Activated CD4-positive, CD25-positive, alpha-beta regulatory T cell treated with anti-CD3 and anti-CD28 coated beads, Interleukin-2, amount 50 U/mL, for 16 hours (primary cell): ENCODE results near the gene RNGTT.
"Not testable (repeated sequence)": the region's sequence is repeated elsewhere in the genome, so short reads cannot be mapped to it uniquely, and the experiment has no call there.

Experiments
- DNase-seq: peaks from one replicate; pipeline ENCODE4 v3.0.0-alpha.2; 2020; ENCODE audit warnings: low read depth, low spot score

Gene RNGTT

DNA sequence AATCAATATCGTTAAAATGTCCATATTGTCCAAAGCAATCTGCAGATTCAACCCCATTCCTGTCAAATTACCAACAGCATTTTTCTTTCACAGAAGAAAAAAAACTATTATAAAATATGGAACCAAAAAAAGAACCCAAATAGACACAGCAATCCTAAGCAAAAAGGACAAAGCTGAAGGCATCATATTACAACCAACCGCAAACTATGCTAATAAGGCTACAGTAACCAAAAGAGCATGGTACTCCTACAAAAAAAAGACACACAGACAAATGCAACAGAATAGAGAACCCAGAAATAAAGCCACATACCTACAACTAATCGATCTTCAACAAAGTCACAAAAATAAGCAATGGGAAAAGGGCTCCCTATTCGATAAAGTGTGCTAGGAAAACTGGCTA is 49.2 kb downstream of the RNGTT start:
- DNase-seq = no peak

DNA sequence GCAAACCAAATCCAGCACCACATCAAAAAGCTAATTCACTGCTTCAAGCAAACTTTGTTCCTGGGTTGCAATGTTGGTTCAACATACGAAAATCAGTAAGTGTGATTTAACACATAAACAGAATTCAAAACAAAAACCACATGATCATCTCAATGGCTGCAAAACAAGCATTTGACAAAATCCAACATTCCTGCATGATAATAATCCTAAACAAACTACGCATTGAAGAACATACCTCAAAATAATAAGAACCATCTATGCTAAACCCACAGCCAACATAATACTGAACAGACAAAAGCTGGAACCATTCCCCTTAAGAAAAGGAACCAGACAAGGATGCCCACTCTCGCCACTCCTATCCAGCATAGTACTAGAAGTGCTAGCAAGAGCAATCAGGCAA is 49.9 kb downstream of the RNGTT start:
- no peak for DNase-seq

DNA sequence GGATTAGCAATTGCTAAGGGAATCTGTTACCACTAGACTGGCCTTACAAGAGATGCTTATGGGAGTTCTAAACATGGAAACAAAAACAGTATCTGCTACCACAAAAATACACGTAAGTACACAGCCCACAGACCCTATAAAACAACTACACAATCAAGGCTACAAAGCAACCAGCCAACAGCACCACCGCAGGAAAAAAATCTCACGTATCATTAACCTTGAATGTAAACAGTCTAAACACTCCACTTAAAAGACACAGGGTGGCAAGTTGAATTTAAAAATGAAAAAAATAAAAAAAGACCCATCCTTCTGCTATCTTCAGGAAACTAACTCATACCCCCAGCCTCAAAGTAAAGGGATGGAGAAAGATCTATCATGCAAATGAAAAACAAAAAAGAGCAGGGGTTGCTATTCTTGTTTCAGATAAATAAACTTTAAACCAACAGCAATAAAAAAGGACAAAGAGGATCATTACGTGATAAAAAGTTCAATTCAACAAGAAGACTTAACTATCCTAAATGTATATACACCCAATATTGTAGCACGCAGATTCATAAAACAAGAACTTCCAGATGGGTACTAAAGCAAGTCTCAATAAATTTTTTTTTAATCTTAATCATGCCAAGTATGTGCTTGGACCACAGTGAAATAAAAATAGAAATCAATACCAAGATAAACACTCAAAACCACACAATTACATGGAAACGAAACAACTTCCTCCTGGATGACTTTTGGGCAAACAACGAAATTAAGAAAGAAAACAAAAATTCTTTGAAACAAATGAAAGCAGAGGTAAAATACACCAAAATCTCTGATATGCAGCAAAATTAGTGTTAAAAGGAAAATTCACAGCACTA is 52.3 kb downstream of the RNGTT start:
- DNase-seq = no peak

DNA sequence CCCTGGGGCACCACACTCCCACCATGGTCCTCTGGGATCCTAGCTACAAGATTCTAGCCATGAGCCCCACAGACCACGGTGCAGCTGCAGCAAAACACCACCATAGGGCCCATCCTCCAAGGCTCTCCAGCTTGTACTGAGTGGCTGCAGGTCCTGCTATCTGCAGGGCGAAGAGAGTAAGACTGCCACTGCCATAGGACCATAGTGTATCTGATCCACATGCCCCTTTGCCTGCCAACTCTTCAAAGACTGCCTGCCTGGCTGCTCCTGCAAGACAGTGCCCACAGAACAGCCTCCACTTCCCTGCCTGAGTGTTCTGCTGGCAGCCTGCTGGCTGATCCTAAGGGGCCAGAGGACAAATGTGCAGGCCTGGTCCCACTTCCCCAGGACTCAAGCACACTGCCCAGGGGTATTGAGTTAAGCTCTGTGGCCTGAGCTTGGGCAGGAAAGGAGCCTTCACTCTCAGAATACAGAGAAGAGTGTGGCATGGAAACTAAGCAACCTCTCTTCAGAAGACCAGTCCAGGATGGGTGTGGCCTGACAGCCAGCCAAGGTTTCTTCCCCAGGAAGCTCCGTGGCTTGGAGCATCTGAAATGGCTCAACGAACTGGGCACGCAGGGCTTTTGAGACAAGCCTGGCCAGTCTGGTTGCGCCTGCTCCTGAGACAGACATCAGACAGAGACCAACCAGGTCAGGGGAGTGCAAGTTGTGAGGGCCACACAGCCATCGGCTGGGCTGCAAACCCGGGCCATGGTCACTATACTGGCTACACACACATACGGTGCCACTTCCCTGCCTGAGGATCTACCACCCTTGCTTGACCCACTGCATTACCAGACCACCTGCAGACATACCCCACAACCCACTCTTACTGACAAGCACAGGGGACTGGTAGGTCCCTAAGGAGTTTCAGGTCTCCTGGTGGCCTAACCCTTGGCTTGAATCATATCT is 54.5 kb downstream of the RNGTT start:
- DNase-seq = no peak

DNA sequence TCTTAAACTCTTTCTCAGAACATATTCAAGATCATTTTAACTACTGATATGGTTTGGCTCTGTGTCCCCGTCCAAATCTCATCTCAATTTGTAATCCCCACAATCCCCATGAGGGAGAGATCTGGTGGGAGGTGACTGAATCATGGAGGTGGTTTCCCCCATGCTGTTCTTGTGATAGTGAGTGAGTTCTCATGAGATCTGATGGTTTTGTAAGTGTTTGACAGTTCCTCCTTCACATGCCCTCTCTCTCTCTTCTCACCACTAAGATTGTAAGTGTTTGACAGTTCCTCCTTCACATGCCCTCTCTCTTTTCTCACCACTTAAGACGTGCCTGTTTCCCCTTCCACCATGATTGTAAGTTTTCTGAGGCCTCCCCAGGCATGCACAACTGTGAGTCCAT is 56.3 kb downstream of the RNGTT start:
- DNase-seq = not testable (repeated sequence)

DNA sequence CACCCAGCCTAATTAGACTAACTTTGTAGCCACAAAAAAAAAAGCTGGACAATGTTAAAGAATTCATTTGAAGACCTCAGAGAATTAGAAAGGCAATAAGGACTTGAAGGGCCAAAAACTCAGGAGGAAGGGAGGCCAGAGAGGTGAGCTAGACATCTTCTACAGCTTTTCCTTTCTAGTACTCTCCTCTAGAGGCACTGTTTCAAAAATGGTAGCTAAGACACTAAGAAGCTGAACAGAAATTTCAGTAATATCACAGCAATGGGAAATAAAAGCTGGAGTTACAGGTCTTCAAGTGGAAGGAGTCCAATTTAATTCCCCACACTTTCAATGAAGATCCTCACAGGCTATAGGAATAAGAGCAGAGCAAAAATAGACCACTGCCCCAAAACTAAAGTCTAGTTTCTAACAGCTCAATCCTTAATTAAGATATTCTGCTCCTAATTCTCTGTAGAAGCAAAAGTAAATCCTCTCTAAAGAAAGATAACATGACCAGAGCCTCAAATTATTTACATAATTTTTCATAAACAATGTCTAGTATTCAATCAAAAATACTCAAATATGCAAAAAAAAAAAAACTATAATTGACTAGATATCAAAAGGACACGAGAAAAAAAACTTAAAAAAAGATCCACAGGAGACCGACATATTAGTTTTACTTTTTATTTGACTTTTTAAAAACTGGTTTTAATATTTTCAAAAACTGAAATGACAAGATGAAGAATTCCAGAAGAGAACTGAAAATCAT is 63.7 kb downstream of the RNGTT start:
- no peak for DNase-seq

DNA sequence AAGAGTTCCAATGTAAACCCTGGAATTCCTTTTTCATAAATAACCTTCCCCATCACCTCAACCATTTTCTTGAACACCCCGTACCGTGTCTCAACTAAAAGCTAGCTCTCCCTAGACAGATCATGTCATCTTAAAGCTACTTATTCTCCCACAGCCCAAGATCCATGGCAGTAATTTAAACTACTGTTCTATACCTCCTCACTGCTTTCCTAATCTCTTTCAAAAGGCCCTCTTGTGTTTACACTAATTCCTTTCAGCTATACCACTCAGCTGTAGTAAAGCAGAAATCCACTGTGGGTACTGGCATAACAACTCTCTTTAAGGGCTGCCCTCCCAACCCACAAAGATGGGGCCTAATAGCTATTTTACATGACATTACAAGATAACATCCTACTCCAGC is 67.5 kb downstream of the RNGTT start:
- DNase-seq = no peak

DNA sequence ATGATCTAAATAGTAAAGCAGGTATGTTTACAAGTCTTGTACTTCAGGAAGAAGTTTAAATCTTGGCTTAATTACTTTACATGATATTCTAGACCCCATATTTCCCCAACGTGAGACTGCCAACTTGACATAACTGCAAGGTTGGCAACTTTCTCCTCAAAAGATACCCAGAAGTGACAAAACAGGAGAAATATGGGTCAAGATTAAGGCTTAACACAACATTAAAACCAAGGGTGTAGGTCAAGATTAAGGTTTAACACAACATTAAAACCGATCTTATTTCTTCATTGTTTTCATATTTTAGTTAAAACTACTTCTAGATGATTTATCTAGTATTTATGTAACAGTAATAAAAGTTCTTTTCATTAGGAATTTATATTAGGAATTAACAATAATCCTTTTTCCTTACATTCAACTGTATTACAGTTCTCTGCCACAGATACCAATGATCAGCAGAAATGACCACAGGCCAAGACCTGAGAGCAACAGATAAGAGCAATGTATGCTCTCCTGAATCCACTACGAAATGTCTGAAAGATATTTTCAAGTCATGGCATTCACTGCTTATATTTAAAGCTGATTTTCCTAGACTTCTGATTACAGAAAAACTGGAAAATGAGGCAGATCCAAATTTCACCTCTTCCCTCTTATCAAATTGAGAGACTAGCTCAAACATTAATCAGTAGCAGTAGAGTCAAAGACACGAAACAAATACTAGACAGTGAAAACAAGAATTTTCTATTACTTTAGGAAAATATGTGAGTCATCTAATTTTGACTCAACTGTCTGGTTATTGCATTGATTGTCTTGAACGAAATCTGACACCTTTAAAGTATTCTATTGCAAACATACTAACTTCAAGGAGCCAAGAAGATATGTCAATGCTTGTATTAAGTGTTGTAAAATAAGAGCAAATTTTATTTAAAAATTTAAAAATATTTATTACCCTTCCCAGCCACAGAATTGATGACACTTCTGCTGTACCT is 72.3 kb downstream of the RNGTT start:
- DNase-seq = no peak

DNA sequence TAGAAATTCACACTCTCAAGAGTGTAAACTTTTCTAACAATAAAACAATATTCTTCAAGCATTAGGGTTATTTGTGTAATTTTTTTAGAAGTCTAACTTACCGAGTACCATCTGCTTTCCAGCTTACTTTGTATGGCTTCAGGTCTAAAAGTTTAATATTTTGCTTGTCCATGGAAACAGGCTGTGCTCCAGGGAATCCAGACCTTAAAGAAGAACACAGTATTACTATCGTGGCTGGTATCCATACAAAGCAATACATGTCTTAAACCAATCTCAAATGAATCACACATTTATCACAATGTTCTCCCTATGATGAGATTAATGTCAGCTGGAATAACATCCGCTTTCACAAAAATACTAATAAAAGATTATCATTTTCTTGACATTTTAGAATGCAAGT is 73.0 kb downstream of the RNGTT start:
- DNase-seq = no peak

DNA sequence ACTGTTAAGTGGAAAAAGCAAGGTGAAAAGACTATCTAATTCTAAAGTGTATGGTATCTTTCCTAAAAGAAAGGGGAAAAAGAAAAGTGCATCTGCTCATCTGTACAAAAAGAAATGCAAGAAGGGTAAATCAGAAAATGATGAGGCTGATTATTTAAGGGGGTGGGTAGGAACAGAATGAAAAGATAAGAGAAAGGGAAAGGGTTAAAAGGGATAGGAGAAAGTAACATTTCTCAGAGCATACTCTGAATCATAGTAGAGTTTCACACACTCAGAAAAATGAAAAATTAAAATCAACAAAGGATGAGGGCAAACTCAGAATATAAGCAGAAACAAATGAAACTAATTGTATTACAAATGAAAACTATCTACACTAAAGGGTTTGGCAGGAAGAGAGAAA is 79.1 kb downstream of the RNGTT start:
- no peak for DNase-seq

DNA sequence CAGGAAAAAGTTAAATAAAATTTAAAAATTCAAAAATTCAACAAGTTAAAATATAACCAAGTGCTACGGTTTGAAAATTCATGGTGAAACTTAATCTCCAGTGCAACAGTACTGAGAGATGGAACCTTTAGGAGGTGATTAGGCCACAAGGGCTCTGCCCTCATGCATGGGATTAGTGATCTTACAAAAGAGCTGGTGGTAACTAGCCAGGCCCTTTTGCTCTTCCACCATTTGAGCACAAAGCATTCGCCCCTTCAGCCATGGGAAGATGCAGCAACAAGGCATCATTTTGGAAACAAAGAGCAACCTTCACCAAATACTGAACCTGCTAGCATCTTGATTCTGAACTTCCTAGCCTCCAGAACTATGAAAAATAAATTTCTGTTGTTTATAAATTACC is 80.9 kb downstream of the RNGTT start:
- no peak for DNase-seq

DNA sequence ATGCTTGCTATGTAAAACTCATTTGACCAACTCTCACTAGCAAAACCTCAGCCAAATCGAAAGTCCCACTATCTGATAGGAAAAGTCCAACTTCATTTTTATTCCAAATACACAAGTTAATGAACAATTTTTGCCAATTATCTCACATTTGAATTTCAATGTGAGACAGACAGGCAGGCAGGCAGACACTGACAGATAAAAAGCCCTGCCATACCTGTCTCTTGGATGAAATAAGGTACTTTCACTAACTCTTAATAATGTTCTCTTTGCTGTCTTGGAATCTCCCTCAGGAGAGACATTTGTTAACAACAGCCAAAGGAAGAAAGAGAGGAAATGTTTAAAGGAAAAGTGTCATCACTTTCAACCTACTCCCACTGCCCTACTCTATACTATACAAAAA is 82.0 kb downstream of the RNGTT start:
- no peak for DNase-seq

DNA sequence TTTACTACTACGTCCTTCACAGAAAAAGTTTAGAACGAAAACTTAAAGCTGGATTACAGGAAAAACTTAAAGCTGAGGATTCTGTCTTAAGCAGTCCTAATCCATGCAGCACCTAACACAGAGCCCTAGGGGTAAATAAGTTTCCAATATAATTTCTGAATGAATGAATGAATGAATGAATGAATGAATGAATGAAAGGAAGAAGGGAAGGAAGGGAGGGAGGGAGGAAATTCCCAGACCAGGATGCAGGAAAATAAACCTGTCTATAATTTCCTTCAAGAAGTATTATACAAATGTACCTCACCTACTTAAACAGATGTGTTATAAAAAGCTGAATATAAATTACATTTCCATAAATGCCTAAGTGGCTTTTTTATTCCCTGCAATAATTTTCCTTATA is 83.4 kb downstream of the RNGTT start:
- DNase-seq = no peak

DNA sequence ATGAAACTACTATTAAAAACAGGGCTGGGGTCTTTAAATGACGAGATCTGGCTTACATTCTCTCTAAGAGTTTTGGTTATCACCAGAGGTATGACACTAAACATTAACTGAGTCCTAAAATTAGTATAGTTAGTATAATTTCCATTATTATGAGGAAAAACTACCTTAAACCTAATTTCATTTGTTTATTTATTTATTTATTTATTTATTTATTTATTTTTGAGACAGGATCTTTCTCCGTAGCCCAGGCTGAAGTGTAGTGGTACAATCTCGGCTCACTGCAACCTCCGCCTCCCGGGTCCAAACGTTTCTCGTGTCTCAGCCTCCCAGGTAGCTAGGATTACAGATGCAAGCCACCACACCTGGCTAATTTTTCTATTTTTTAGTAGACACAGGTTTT is 85.5 kb downstream of the RNGTT start:
- no peak for DNase-seq

DNA sequence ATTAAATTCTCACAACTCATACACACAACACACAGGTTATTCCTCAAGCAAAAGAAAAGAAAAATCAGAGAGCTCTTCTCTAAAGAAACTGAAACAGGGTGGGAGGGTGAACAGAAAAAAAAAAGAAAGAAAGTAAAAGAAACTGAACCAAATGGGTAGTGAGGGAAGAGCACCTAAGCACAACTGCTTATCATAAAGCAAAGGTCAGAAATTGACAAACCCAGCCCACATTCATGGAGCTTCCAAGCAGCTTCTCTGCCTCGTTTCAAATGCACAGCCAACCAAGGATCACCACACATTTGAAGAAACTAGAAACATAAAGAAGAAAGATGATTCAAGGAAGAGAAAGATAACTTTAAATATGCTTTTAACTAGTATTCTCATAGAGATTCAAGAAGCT is 90.5 kb downstream of the RNGTT start:
- no peak for DNase-seq

DNA sequence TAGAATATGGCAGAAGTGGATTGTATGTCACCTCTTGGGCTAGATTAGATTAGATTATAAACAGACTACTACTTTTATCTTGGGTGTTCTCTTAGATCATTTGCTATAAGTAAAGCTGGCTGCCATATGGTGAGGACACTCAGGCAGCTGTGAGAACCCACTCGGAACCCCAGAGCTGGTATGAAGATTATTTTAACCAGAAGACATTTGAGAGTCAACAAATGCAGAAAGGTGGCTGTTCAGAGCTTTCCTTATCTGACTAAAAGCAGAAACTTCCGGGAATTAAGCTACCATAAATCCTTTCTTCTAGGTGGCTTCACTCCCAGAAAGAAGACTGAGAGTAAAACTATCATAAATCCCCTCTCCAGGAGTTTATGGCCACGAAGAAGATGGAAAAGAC is 91.9 kb downstream of the RNGTT start:
- DNase-seq = no peak

DNA sequence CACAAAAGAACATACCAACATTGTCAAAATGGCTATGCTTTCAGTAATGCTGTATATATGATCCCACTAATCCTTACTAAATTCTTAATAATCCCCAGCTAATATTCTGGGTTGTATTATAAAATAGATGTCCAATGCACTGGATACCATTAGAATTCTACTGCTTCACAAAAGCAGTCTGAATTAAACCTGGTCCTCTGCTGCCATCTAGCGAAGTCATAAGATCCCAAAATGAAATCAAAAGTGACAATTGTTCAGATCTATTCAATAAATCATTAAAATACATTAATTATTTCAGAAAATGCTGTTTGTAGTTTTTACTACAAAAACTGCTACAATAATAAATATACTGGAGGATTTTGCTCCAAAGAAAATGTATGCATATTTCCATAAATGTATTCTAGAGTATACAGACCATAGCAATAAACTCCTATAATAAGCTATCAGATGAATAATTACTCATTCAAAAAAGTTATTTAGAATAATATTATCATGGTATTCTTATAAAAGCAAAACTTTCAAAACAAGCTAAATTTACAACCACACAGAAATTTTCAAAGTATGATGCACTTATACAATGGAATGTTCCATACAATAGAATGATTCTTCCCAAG is 92.6 kb downstream of the RNGTT start:
- peak; percentile 18 for DNase-seq

DNA sequence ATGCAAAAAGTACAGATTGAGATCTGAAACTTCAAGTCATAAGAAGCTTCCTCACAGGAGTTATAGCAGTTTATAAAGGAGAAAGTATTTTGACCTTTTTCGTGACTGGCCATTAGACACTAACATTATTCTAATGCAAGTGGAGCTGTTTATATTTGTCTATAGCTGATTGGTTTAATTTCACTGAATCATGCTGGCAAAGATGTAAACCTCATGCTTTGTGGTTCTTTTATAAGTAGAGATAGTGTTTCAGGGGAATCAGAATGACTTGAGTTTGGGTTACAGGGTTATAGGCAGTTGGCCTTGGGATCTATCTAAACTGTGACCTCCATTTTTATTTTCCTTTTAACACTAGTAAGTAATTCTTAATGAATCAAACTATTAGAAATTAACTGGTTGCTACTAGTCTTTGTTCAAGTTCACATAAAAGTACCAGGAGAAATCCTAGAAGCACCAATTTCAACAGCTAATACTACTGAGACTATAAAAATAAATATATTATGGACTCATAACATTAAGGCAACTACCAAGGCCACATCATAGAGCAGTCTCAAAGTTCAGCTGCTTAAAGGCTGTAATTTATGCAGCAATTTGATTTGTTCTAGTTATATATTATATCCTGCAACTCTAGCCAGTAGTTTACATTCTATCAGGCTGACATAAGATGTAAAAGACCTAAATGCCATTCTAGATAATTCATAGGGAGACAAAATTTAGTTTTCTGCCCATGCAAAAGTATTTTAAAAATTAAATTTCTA is 94.0 kb downstream of the RNGTT start:
- no peak for DNase-seq

DNA sequence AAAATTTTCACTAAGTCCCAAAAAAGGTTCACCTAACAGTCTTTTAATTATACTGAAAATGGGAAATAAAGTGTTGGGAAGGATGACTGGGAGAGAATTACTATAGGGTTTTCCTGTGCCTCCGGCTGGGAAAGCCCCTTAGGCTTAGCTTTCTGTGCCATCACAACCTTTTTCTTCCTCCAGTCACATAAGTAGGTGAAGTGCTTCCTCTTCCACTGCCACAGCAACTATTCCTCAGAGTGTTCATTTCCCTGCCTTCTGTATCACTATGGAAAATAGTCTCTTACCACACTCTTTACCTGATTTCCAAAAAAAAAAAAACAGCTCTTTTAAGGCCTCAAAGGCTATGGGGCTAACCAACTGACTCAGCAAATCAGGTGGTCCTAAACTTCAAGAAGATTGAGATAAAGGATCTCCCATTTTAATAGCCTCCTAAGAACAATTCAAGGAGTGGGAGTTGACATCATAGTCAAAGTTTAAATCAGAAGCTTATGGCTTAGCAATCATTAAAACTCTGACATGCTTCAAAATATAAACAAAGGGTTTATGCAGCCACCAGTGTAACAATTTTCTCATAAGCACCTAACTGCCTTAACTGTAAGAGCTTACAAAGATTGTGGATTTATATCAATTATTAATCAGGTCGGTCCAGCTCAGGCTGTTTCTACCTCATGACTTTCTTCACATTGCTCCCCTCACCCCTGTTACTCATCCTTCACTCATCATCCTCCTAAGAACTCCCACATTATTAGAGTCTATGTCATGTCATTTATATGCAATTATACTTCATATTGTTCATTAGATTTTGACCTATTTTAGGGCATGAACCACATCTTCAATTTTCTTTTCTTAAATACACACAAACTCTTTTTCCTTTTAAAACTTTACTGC is 95.3 kb downstream of the RNGTT start:
- no peak for DNase-seq
